Stimulated activated CD8-positive, alpha-beta memory T cell treated with anti-CD3 and anti-CD28 coated beads, Interleukin-4, amount 100 ng/mL, for 24 hours (primary cell): ENCODE data around the gene ACAA2.
"Not testable (repeated sequence)": the region's sequence is repeated elsewhere in the genome, so short reads cannot be mapped to it uniquely, and the experiment has no call there.

Experiments
- DNase-seq: peaks from one replicate; pipeline ENCODE4 v3.0.0-alpha.2; 2020; ENCODE audit warnings: low read depth

Gene ACAA2

DNA sequence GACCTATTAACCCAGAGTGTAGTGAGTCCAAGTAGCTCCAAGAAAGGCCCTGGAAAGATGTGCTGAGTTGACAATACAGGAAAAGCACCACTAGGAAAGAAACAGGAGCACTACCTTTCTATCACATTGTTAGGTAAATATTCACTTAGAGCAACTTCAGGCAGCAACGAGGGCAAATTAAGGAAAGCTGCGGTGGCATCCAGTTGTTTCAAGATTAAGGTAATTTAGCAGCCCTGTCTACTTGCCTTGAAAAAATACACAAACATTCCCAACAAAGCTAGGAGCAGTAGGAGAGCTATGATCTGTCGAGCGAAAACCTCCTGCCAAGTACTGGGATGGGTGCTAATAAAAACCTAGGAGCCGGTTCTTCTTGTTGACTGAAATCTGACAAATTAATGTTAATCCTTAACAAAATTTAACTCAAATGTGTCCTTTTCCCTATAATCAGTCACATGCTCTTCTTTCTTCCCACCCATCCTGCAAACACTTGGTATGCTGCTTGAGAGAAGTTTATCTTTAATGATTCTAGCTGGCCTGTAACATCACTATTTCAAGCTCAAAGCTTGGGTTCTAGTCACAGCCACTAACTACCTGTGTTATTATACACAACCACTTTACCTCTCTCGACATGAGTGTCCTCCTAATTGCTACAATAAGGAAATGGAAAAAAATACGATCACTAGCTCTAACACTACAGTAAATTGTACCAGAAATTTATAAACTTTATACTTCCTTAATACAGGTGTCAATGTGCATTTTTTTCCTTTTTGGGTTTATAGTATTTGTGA, 2.0 kb downstream of the ACAA2 start:
- DNase-seq = no peak

- not testable (repeated sequence) for DNase-seq
Observed at GRCh38 chr18:49808553-49809191, 4.7 kb downstream of the ACAA2 start.

DNA sequence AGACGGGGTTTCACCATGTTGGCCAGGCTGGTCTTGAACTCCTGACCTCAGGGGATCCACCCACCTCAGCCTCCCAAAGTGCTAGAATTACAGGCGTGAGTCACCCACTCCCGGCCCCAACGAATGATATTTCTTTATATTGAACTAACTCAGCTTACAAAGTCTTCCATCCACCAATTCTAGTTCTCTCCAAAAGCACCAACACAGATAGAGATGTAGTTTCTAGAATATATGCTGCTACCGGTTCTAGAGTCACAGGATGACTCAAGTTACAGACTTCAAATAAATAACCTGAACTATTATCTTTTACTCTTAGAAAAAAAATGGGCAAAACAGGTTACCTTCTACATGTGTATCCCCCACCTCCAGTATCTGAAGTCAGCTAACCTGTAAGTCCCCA, 9.2 kb downstream of the ACAA2 start:
- DNase-seq = no peak

DNA sequence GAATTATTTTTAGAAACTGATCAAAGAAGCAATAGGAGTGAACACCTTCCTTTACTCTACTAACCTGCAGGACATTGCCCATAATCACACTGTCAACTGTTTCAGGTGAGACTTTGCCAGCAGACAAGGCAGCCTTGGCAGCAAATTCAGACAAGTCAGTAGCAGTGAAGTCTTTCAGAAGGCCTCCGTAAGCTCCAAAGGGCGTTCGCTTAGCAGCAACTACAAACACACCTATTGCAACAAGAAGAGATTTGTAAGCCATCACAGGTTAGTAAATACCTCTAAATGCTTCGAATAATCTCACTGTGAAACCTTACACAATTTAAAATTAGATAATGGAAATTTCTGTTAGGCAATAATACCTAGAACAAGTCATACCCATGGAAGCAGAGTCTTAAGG, 10.7 kb downstream of the ACAA2 start:
- DNase-seq = no peak

- not testable (repeated sequence) for DNase-seq
Observed at GRCh38 chr18:49800491-49800890, 12.8 kb downstream of the ACAA2 start.

DNA sequence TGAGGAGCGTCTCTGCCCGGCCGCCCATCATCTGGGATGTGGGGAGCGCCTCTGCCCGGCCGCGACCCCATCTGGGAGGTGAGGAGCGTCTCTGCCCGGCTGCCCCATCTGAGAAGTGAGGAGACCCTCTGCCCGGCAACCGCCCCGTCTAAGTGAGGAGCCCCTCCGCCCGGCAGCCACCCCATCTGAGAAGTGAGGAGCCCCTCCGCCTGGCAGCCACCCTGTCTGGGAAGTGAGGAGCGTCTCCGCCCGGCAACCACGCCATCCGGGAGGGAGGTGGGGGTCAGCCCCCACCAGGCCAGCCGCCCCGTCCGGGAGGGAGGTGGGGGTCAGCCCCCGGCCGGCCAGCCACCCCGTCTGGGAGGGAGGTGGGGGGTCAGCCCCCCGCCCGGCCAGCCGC, 13.5 kb downstream of the ACAA2 start:
- not testable (repeated sequence) for DNase-seq

DNA sequence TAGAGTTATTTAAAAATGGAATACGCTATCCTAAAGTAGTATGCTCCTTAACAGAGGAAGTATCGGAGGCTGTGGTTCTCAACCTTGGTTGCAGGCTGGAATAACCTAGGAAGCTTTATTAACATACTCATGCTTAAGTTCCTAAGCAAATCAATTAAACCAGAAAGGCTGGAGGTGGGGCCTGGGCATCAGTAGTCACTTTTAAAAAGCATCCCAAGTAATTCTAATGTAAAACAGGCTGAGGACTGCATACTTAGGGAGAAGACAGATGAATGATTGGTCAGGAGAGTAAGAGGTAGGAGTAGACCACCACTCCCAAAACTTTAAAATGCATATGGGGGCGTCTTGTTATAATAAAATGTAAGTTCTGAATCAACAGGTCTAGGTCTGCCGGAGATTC, 15.3 kb downstream of the ACAA2 start:
- no peak for DNase-seq

- DNase-seq = no peak
Observed at GRCh38 chr18:49795612-49796552, 17.5 kb downstream of the ACAA2 start.

GRCh38 chr18:49794743-49795142, 18.6 kb downstream of the ACAA2 start:
- DNase-seq = no peak

DNA sequence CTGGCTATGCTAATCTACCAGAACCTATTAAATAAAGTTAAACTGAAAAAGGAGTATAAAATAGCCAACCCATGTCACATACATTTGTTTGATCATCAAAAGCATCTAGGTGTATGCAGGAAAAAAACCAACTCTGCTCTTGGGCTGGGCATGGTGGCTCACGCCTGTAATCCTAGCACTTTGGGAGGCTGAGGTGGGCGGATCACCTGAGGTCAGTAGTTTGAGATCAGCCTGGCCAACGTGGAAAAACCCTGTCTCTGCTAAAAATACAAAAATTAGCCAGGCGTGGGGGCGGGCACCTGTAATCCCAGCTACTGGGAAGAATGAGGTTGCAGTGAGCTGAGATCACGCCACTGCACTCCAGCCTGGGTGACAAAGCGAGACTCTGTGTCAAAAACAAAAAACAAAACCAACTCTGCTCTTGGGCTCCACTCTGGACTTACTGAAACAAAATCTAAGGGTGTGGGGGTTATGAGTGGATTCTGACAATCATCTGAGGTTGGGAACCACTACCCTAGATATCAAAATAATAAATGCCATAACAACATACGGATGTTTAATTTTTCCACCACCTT, 23.7 kb downstream of the ACAA2 start:
- not testable (repeated sequence) for DNase-seq

DNA sequence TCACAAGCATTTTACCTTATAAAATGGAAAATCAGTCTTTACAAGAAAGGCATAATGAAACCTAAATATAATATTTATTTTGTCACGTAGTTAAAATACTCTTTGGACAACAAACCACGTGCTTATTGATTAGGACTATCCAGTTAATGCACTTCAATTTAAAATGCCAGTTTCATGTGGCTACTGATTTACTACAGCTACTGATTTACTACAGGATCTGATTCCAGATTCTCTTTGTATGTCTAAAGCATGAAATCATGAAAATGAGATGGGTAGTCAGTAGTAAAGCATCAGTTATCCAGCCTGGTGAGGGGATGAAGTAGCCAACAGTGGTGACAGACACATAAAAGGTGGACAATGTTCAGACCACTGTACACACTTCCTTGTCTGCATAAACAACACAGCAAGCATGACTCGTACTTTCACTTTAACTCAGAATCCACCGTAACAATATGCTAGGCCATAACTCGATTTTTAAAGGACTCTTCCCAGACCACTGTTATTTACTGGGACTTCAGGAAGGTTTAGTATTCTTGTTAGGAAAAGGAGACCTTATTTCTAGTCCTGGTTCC, 24.9 kb downstream of the ACAA2 start:
- no peak for DNase-seq

DNA sequence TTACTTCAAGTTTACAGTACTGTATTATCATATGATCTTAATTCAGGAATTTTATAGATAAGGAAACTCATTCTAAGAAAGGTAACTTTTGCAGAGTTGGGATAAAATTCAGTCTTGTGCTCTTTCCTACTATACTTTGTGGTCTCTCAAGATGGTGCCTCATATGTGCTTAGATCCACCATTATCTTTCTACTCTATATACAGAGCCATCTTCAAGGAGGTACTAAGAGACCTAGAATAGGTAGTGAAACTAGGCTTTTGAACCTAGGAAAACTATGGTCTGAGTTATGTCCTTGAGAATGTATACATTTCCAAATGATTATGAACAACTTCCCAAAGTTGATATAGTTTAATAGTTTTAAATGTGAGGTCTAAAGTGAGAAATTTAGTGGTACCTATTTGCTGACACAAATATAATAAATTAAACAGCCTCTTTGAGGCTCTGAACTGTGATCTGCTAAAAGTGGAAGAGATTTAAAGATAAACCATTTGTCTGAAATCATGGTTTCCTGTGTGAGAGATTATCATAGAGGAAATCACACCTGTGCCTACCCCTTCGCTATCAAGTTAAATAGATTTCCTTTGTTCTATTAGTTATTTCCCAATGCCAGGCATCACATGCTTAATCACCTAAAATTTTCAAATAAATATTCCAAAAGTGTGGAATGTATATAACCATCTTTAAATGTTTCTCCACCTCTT, 27.2 kb downstream of the ACAA2 start:
- DNase-seq = no peak

DNA sequence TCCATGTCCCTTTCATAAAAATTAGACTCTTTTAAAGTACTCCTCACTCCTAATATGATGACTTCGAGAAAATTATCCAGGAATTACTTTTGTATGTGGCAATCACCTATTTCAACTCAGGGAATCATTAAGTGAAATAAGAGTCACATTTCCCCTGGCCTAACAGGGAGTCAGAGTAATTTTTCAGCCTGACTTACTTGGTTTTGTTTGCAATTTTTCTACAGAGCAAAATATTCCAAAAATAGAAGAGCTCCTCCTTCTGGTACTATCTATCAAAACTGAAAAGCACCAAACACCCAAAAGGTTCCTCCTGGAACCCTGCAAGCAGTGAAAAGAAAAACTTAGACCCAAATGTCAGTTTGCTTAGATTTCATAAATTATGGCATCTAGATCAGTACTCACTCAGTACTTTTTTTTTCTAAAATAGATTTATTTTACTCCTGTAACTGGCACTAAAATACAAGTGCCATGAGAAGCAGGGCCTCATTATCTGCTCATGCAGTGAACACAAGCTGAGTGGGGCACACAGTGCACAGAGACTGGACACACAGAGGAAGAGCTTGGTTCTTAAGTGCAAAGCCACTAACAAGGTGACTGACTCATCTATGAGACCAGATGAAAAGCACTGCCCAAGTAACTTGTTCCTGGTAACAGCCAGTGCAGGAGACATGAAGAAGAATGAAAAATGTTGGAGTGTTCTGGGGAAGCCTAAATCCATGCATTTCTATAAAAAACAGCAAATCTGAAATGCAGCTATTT, 28.7 kb downstream of the ACAA2 start:
- DNase-seq = no peak

- not testable (repeated sequence) for DNase-seq
Observed at GRCh38 chr18:49783631-49784030, 29.7 kb downstream of the ACAA2 start.

DNA sequence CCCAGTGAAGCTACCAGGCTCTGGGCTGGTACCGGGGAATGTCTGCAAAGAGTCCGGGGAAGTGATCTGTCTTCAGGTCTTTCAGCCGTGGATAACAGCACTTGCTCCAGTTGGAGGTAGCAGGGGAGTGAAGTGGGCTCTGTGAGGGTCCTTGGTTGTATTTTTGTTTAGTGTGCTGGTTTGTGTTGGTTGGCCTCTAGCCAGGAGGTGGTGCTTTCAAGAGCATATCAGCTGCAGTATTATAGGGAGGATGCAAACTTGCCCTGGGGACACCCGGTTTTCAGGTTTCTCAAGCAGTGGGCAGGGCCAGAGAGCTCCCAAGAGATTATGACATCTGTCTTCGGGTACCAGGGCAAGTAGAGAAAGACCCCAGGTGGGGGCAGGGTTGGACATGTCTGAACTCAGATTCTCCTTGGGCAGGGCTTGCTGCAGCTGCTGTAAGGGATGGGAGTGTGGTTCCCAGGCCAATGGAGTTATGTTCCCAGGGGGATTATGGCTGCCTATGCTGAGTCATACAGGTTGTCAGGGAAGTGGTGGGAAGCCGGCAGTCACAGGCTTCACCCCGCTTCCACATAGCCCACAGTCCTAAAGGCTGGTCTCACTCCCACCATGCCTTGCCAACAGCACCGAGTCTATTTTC, 34.4 kb downstream of the ACAA2 start:
- no peak for DNase-seq

DNA sequence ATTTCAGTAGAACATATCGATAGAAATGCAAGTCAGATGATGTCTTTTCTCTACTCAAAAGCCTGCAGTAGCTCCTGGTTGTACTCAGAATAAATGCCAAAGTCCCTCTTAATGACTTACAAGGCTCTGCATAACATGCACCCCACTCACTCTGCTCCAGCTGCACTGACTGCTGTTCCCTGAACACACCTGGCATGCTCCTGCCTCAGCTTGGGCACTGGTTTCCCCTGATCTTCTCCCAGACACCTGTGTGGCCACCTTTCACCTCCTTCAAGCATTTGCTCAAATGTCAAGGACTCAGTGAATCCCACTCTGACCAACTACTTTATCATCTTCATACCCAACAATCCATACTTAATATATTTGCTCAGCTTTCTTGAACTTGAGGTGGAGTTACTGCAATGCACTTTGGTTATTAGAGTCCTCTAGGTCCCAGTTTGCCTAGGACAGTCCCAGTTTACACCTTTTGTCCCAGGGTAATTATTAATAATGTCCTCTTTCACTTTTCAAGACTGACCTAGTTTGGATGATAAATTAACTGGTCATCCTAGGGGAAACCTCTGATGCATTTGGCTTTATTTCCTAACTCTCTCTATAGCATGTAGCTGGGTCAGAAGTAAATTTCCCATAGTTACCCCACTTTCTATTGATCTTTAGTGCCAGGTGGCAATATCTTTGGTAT, 44.1 kb downstream of the ACAA2 start:
- DNase-seq = no peak

- no peak for DNase-seq
Observed at GRCh38 chr18:49768051-49768391, 45.3 kb downstream of the ACAA2 start.

DNA sequence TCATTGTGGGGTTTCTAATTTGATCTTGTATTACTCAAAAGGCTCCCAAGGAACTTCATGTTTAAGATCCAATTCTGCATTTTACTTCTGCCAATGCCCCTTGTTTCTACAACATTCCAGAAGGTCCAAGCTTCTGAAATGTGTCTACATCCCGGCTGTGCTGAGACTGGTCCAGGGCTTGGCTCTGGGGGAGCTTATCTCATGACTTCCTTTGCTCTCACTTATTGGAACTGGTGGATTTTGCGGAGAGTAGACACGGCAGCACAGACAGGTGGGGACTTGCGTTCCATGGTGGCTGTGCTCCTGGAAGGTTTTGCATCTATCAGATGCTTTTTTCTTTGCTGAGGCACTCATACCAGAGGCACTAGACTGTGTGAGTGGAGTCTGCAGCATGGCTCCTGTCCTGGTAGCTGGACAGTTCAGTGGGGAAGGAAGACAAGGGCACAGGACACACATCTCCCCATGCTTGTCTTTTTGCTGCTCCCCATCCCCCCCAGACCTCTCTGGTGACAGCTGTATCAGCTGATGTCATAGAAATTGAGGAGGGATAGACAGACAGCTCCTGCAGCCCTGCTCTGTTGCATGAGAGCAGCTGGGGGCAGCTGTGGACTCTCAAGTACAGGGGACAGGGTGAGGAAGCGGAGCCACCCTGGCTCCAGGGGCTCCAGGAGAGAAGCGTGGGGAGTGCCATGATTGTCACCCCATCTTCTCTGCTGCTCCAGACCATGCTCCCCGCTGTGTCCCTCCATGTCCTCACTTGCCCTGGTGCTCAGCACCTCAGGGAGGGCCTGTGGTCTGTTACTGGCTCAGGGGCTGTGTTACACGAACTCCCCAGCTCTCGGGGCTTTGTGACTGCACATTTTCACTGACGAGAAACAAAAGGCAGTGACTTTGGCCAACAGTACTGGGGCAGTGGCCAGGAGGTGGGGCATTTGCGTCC, 46.0 kb downstream of the ACAA2 start:
- DNase-seq = no peak
